Natural killer cell treated with Interleukin-12 subunit alpha and Interleukin-12 subunit beta and Interleukin-15 and Interleukin-18, amount 100 ng/mL, for 72 hours (primary cell): ENCODE results near the gene ABHD16A. TPM values are rescaled to one million over a fixed set of nuclear protein-coding genes. Genes with fewer than 3 reads are reported as not detected.

ENCODE experiments used
- ATAC-seq, 2 donors: fragments of 150-1000 bp; cut with Tn5 transposase in 1 of 2; sonication (Bioruptor Pico), chemical (Tn5 transposase) in 1 of 2; 2 replicates each; pipeline ENCODE4 v1.10.0; 2021
- DNase-seq: peaks from one replicate; pipeline ENCODE4 v3.0.0; 2022; ENCODE audit warnings: low spot score
- H3K27ac Mint-ChIP-seq, 2 donors: 1 replicate in 1 of 2; 2 replicates in 1 of 2; pipeline ENCODE4 v1.8.0; 2022; ENCODE audit warnings: mixed read lengths in 2 of 2, mild to moderate bottlenecking in 1 of 2, moderate library complexity in 1 of 2
- H3K27me3 Mint-ChIP-seq, 2 donors: 1 replicate in 1 of 2; 2 replicates in 1 of 2; pipeline ENCODE4 v1.8.0; 2022; ENCODE audit warnings: mixed read lengths in 2 of 2
- H3K36me3 Mint-ChIP-seq: one replicate; pipeline ENCODE4 v1.8.0; 2022; ENCODE audit warnings: mixed read lengths
- H3K4me1 Mint-ChIP-seq, 2 donors: 1 replicate in 1 of 2; 2 replicates in 1 of 2; pipeline ENCODE4 v1.8.0; 2022; ENCODE audit warnings: low read depth in 2 of 2, mixed read lengths in 2 of 2, mild to moderate bottlenecking in 1 of 2
- H3K4me3 Mint-ChIP-seq: one replicate; pipeline ENCODE4 v1.8.0; 2022; ENCODE audit warnings: mixed read lengths
- H3K9me3 Mint-ChIP-seq: 2 replicates; pipeline ENCODE4 v1.8.0; 2022; ENCODE audit warnings: mixed read lengths
- total RNA-seq, 2 donors: library from RNA; stranded (reverse); gene quantifications; one replicate each; pipeline ENCODE4 v1.2.3, GENCODE V29; 2022

ABHD16A gene
- total RNA-seq, 2 donors from 2014 or later, result 60.6 to 77.5 TPM

DNA sequence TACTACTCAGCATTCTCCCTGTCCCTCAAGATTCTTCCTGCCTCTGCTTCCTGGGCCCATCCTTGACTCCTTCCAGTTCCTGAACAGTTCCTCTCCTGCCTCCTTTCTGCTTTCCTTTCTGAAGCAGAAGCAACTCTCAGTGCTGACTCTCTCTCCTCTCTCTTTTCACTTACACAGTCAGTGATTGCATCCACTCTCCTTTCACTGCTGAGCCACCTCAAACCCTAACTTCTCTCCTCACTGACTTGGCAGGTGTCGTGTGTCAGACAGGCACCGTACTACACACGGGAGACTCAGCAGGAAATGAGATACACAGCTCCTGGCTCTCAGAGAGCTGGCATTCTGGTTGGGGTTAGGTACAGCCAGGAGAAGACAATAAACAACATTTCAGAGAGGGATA is 5.6 kb downstream of the ABHD16A start:
- ATAC-seq, result peak in 1 of 2 donors; percentile 36
- H3K27ac Mint-ChIP-seq, result peak overlapping the region; percentile 39 to 66

DNA sequence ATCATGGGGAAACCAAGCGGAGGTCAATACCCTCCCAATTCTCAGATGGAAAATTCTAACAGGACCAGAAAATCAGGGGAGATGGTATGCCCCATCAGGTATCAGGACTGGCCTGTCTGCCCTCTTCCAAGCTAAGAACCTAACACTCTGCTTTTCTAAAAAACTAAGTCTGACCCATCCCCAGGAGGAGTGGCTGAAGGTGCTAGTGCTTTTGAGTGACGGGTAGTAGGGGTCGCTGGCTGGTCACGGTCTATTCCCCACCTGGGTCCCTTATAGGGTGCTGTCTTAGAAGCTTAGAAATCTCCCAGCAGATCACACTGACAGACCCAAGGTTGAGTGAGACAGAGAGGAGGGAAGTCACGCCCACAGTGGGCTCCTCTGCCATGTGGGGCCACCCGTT is 9.6 kb downstream of the ABHD16A start:
- Mint-ChIP-seq H3K9me3 (no peaks in the 10 kb centered on the region), H3K36me3 (peaks cover 8% of the 10 kb centered on the region), H3K4me3 (no peak overlapping the region), H3K27ac (no peak overlapping the region), H3K27me3 (no peaks in the 10 kb centered on the region), H3K4me1 (peaks cover 11 to 16% of the 10 kb centered on the region in 2 donors)
- ATAC-seq (no peak), DNase-seq (no peak)

More for the DNA sequence above, 5.6 kb downstream of the ABHD16A start:
- Mint-ChIP-seq H3K36me3 (peaks cover 14% of the 10 kb centered on the region), H3K4me1 (peaks cover 26 to 28% of the 10 kb centered on the region in 2 donors), H3K4me3 (peak overlapping the region; percentile 4), H3K9me3 (no peaks in the 10 kb centered on the region), H3K27me3 (no peaks in the 10 kb centered on the region)
- no peak for DNase-seq

DNA sequence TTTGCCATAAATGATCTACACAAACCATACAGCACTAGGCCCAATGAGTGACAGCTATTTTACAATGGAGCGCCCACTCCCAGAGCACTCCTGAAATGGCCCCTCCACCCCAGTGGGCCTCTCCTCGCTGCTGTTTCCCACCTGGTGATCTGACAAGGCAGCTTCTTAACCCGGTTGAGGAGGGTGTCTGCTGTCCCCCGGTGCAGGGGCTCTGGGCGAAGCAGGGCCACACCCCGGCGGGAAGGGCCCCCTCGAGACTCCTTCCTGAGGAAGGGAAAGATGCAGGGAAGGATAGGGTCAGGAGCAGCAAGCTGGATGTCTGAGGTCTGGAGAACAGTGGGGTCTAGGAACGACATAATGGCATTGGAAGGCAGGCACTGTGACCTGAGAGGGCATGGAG is 10.2 kb downstream of the ABHD16A start:
- H3K36me3 Mint-ChIP-seq, result peaks cover 7% of the 10 kb centered on the region
- no peak for DNase-seq
- H3K4me3 Mint-ChIP-seq, result no peak overlapping the region
- ATAC-seq, result no peak
- no peak overlapping the region for H3K27ac Mint-ChIP-seq
- H3K9me3 Mint-ChIP-seq, result no peaks in the 10 kb centered on the region
- H3K4me1 Mint-ChIP-seq, result peaks cover 8 to 13% of the 10 kb centered on the region in 2 donors
- no peaks in the 10 kb centered on the region for H3K27me3 Mint-ChIP-seq

DNA sequence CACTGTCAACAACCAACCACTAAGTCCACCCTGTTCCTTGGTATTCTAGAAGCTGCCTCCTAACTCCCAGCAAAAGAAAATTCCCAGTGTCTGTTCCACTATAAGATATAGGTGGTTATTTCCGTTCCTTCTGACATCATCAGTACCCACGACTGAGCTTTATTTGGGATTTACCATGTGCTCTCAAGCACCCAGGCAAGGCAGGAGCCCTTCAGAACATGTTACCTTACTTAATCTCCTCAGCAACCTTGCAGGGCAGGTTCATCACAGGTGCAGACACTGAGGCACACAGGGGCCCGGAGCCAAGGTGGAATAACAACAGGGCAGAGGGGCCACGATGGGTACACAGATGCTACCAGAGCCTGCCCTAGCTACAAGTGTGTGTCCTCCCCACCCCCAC is 10.8 kb downstream of the ABHD16A start:
- DNase-seq, result no peak

DNA sequence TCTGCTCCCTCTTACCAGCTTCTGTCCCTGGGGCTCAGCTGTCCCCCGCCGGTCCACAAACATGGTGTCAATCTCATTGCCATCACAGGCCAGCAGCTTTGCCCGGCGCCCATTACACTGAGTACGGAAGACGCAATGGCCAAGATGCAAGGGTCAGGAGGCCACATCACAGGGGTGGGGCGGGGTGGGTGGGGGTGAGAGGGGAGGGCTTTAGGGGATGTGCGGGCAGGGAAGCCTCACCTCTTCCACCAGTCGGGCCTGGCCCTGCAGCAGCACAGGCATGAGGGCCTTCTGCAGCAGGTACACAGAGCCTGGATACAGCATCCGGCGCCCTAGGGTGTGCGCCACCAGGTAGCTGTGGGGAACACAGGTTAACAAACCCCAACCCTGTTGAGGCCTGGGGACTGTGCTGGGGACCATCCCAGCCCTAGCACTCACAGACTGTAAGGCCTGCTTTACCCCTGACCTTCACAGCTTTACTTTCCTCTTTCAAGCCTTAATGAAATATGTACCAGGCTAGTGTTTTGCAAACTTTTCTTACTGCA is 11.5 kb downstream of the ABHD16A start:
- H3K27me3 Mint-ChIP-seq, result no peaks in the 10 kb centered on the region
- H3K4me3 Mint-ChIP-seq, result no peak overlapping the region
- no peak overlapping the region for H3K27ac Mint-ChIP-seq
- peaks cover 0 to 6% of the 10 kb centered on the region in 2 donors for H3K4me1 Mint-ChIP-seq
- ATAC-seq, result no peak
- no peak for DNase-seq
- H3K36me3 Mint-ChIP-seq, result no peaks in the 10 kb centered on the region
- H3K9me3 Mint-ChIP-seq, result no peaks in the 10 kb centered on the region

More for the DNA sequence above, 10.8 kb downstream of the ABHD16A start:
- Mint-ChIP-seq H3K4me1 (peaks cover 3 to 8% of the 10 kb centered on the region in 2 donors), H3K9me3 (no peaks in the 10 kb centered on the region), H3K27me3 (no peaks in the 10 kb centered on the region), H3K27ac (no peak overlapping the region), H3K4me3 (no peak overlapping the region), H3K36me3 (peaks cover 2% of the 10 kb centered on the region)
- no peak for ATAC-seq

DNA sequence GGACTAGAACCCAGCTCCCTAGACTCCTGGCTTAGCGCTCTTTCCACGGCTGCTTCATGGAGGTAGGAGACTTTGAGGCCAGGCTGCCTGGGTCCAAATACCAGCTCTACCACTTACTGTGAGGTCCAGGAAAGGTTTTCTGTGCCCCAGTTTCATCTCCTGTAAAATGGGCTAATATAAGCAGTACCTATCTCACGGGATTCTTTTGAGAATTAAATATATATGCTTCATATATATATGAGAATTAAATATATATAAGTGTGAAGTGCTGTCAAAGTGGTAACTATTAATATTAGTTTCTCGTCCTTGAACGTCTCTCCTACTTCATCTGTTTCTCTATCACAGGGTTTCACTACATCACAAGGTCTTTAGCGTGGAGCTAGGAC is 12.1 kb downstream of the ABHD16A start:
- Mint-ChIP-seq H3K27ac (no peak overlapping the region), H3K4me1 (peaks cover 0 to 6% of the 10 kb centered on the region in 2 donors), H3K4me3 (no peak overlapping the region), H3K27me3 (no peaks in the 10 kb centered on the region), H3K36me3 (peaks cover 4% of the 10 kb centered on the region), H3K9me3 (no peaks in the 10 kb centered on the region)
- ATAC-seq, result no peak
- no peak for DNase-seq

DNA sequence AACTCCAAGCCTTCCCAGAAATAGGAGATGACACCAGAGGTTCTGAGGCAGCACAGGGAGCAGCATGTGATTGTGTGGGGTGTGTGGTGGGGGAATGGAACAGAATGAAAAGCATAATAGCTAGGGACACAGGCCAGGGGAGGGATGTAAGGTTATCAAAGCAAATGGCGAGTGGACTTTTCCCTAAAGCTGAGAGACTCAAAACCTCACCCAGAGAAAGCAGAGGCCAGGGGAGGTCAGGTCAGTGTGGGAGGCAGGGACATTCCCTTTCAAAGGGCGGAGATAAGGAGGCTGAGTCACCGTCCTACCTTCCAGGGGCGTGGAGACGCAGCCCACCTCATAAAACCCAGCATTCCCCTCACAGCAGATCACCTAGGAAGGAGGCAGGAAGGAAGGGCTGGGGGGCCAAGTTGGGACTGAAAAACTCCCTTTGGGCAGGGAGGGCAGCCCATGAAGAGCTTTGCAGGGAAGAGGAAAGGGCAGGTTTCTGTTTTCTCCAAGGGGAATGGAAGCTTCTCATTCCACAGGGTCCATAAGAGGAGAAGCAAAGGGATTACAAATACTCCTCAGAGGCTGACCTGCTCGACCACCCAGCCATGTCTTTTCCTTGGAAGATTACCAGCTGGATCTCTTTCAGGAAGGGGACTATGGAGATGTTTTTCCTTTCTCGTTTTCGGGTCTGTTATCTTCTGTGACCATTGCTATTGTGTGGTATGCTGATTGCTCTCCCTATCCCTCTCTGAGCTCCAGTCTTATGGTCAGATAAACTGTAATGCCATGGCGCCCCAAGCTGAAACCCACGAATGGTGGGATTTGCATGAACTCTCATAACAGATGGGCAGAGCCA is 12.7 kb downstream of the ABHD16A start:
- Mint-ChIP-seq H3K27me3 (no peaks in the 10 kb centered on the region), H3K4me3 (no peak overlapping the region), H3K27ac (peak overlapping the region in 1 of 2 donors; percentile 57), H3K4me1 (peaks cover 0 to 6% of the 10 kb centered on the region in 2 donors), H3K9me3 (no peaks in the 10 kb centered on the region), H3K36me3 (peaks cover 5% of the 10 kb centered on the region)
- ATAC-seq, result no peak
- no peak for DNase-seq

DNA sequence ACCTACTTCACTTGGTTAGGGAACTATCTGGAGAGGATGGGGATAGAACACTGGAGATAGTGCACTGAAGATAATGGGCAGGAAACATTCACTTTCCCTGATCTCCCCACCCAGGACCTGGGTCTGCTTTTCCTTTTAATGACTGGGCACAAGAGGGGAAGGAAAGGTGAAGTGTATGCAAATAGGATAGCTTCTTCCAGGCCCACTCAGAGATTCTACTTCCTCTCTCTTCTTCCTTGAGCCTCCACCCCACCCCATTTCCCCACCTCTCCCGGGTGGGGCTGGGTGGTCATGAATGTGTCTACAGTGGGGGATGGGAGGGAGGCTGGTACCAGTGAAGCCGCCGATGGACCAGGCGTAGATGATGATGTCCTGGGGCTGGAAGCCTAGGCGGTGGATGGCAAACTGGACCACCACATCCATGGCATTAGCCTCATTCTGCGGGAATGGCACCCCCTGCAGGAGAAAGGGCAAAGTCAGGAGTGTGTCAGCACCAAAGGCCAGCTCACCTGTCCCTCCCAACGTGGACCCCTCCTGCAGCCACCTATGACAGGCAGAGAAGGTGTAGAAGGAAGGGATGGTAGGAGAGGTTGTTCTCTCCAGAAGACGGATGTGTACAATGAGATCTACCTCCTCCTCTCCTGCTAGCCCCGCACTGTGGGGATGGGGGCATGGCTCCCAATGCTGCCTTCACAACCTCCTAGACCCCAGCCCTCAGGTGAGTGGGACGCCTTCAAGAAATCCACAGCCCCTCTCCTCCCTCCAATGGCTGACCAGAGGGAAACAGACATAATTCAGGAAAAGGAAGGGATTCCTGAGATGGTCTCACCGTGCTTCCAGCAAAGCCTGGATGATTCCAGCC is 13.6 kb downstream of the ABHD16A start:
- Mint-ChIP-seq H3K9me3 (no peaks in the 10 kb centered on the region), H3K4me3 (no peak overlapping the region), H3K4me1 (peaks cover 0 to 6% of the 10 kb centered on the region in 2 donors), H3K36me3 (peaks cover 5% of the 10 kb centered on the region), H3K27me3 (no peaks in the 10 kb centered on the region), H3K27ac (peak overlapping the region in 1 of 2 donors; percentile 57)
- DNase-seq (peak; percentile 58), ATAC-seq (peak in 1 of 2 donors; percentile 6)

DNA sequence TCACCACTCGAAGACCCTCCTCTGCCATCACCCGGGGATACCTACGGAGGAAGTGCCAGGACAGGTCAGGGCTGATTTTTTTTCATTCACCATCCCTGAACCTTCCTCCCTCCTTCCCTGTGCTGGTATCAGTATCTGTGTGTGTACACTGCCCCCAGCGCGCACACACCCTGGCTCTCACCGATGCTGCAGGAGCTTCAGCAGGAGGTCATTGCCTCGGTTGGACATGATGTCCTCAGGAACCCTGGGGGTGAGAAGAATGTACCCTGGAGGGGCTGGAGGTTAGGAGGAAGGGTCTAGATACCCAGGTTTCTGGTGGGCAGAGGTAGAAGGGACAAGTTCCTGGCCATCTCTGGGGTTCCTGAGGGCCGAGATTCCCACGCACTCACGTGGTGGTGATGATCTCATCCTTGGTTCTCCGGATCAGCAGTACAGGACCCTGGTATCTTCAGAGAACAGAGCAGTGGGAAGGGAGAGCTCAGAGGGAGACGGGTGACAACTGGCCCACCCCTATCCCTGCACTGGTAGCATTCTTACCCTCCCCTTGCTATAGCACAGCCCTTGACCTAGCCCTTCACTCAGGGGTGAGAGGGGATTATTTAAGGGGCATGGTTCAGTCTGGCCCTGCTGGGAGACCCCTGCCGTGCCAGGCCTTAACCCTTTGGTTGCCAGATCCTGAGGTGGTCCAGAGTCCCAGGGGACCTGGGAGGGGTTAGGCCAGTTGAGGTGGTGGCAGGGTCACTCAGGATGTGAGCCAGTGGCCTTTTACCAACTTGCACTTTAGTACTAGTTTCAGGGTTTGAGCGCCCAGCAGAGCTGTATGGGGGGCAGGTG is 15.0 kb downstream of the ABHD16A start:
- H3K27ac Mint-ChIP-seq, result no peak overlapping the region
- peaks cover 0 to 8% of the 10 kb centered on the region in 2 donors for H3K4me1 Mint-ChIP-seq
- no peak for ATAC-seq
- H3K36me3 Mint-ChIP-seq, result peaks cover 5% of the 10 kb centered on the region
- H3K27me3 Mint-ChIP-seq, result no peaks in the 10 kb centered on the region
- DNase-seq, result peak; percentile 37
- no peaks in the 10 kb centered on the region for H3K9me3 Mint-ChIP-seq
- no peak overlapping the region for H3K4me3 Mint-ChIP-seq

DNA sequence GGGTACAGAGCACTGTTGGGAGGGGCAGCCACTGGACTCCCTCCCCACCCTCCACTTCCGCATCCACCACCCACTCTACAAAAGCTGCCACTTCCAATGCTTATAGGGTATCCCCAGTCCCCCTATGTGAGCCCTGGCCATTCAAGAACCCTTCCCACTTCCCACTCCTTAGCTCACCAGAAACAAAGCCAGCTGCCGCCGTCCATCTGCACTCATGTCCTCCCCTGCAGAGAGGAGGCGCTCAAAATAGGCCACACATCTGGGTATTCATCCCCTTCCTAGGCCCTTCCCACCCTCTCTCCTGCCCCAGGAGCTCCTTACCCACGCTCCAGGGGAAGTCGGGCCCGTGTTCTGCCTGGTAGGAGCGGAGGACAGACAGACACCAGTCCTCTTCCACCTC is 15.8 kb downstream of the ABHD16A start:
- Mint-ChIP-seq H3K9me3 (no peaks in the 10 kb centered on the region), H3K27ac (no peak overlapping the region), H3K4me1 (peaks cover 0 to 9% of the 10 kb centered on the region in 2 donors), H3K36me3 (peaks cover 5% of the 10 kb centered on the region), H3K4me3 (no peak overlapping the region), H3K27me3 (no peaks in the 10 kb centered on the region)
- no peak for ATAC-seq
- no peak for DNase-seq

DNA sequence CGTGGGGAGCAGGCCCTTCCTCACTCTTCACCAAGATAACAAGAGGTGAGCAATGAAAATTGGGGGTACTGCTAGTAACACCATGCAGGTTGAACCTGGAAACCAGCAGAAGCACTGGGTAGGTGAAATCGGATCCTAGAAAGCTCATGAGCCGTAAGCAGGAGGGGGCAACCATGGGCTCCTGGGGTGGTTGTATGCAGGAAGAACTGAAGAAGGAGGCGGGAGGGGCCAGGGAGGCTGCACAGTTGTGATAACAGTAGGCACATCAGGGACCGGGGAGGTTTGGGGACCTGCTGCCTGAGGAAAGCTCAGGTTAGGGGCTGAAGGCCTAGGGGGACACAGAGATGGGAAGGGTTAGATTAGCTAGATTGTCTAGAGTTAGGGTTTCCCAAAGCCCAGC is 16.6 kb downstream of the ABHD16A start:
- Mint-ChIP-seq H3K9me3 (no peaks in the 10 kb centered on the region), H3K4me3 (no peak overlapping the region), H3K36me3 (peaks cover 5% of the 10 kb centered on the region), H3K4me1 (peaks cover 3 to 11% of the 10 kb centered on the region in 2 donors), H3K27ac (peak overlapping the region in 1 of 2 donors; percentile 33), H3K27me3 (no peaks in the 10 kb centered on the region)
- ATAC-seq, result no peak
- DNase-seq, result no peak

DNA sequence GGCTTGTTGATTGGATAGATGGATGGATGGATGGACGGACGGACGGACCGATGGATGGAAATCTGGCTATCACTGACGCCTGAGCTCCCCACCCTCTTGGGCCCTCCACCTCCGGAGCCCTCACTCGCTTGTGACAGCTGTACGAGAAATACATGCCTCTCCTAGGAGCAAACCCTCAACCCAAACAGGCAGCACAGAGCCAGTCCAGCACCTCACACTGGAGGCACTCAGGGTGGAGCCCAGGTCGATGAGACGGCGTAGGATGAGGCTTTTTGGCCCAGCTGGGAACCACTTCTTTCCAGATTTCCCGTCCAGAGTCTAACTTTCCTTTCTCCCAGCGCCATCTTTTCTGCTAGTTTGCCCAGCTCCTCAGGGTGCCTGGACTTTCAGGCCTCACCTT is 19.5 kb downstream of the ABHD16A start:
- H3K27ac Mint-ChIP-seq, result no peak overlapping the region
- no peak for ATAC-seq
- H3K9me3 Mint-ChIP-seq, result no peaks in the 10 kb centered on the region

DNA sequence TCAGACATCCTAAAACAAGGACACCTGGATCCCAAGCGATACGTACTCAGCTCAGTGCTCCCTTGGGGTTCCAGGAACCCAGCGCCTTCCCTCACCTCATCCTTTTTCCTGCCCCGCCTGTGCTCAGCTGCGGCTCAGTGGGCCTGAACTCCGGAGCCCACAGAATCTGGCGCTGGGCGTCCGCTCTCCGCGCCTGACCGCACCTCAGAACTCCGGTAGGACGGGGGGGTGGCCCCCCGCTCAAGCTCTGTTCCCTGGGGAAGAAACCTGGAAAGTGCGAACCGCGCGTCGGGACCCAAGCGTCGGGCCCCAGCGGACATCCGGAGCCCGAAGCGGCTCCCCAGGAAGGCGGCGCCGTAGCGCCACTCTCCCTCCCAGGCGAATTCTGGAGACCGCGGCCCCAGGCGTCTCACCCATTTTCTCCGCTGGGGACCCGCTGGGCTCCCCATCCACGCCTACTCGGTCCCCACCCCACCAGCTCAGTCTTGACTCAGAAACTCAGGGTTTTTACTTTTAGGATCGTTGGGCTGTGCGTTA is 21.9 kb downstream of the ABHD16A start:
- peak overlapping the region; percentile 44 to 89 for H3K27ac Mint-ChIP-seq
- peak; percentile 70 to 75 for ATAC-seq
- H3K4me1 Mint-ChIP-seq, result peaks cover 26 to 29% of the 10 kb centered on the region in 2 donors
- H3K36me3 Mint-ChIP-seq, result peaks cover 2% of the 10 kb centered on the region
- H3K4me3 Mint-ChIP-seq, result peak overlapping the region; percentile 85
- DNase-seq, result no peak
- no peaks in the 10 kb centered on the region for H3K9me3 Mint-ChIP-seq
- no peaks in the 10 kb centered on the region for H3K27me3 Mint-ChIP-seq

More for the DNA sequence above, 19.5 kb downstream of the ABHD16A start:
- no peak for DNase-seq
- Mint-ChIP-seq H3K36me3 (peaks cover 5% of the 10 kb centered on the region), H3K4me1 (peaks cover 19 to 22% of the 10 kb centered on the region in 2 donors), H3K4me3 (no peak overlapping the region), H3K27me3 (no peaks in the 10 kb centered on the region)
